Activated T-cell treated with anti-CD3 and anti-CD28 coated beads, Interleukin-2, amount 50 U/mL, for 4 hours (primary cell): ENCODE measurements around the gene GP5. TPM values are rescaled to one million over a fixed set of nuclear protein-coding genes. Genes with fewer than 3 reads are reported as not detected.

ENCODE experiments used
- ATAC-seq, 2 donors: fragments of 200-7000 bp; cut with Tn5 transposase; one replicate each; pipeline ENCODE4 v1.10.0; 2021
- DNase-seq: peaks from one replicate; pipeline ENCODE4 v3.0.0-alpha.2; 2020
- H3K27me3 Mint-ChIP-seq: one replicate; pipeline ENCODE4 v1.8.0; 2021; ENCODE audit warnings: low read depth, mixed read lengths
- H3K36me3 Mint-ChIP-seq: one replicate; pipeline ENCODE4 v1.8.0; 2022; ENCODE audit warnings: mixed read lengths; ENCODE audit not compliant: insufficient read depth
- H3K4me1 Mint-ChIP-seq: one replicate; pipeline ENCODE4 v1.8.0; 2021; ENCODE audit warnings: low read depth, mixed read lengths
- H3K4me3 Mint-ChIP-seq: one replicate; pipeline ENCODE4 v1.8.0; 2021; ENCODE audit warnings: mild to moderate bottlenecking, moderate library complexity, mixed read lengths
- H3K9me3 Mint-ChIP-seq: one replicate; pipeline ENCODE4 v1.8.0; 2021; ENCODE audit warnings: mixed read lengths
- total RNA-seq, 3 donors: library from RNA; stranded (reverse); gene quantifications; one replicate each; pipeline ENCODE4 v1.2.1, GENCODE V29; 2021

Gene GP5
- total RNA-seq, 3 donors from 2014 or later = 0.08 to 0.23 (median 0.18) TPM

GRCh38 chr3:194376241-194376560, 22.9 kb downstream of the GP5 start:
- H3K4me3 Mint-ChIP-seq = no peak overlapping the region
- H3K36me3 Mint-ChIP-seq = no peaks in the 10 kb centered on the region
- H3K9me3 Mint-ChIP-seq = no peaks in the 10 kb centered on the region
- DNase-seq = no peak
- ATAC-seq = no peak
- H3K27me3 Mint-ChIP-seq = peaks cover 29% of the 10 kb centered on the region
- H3K4me1 Mint-ChIP-seq = no peaks in the 10 kb centered on the region

GRCh38 chr3:194375473-194376240, 23.4 kb downstream of the GP5 start:
- H3K27me3 Mint-ChIP-seq = peaks cover 32% of the 10 kb centered on the region

GRCh38 chr3:194374935-194375334, 24.1 kb downstream of the GP5 start:
- ATAC-seq = no peak
- Mint-ChIP-seq H3K27me3 (peaks cover 35% of the 10 kb centered on the region), H3K4me3 (no peak overlapping the region), H3K9me3 (no peaks in the 10 kb centered on the region), H3K36me3 (no peaks in the 10 kb centered on the region), H3K4me1 (no peaks in the 10 kb centered on the region)
- DNase-seq = no peak

More at GRCh38 chr3:194375473-194376240, 23.4 kb downstream of the GP5 start:
- Mint-ChIP-seq H3K4me1 (no peaks in the 10 kb centered on the region), H3K4me3 (no peak overlapping the region), H3K36me3 (no peaks in the 10 kb centered on the region), H3K9me3 (no peaks in the 10 kb centered on the region)
- DNase-seq = no peak
- no peak for ATAC-seq

- Mint-ChIP-seq H3K4me1 (no peaks in the 10 kb centered on the region), H3K9me3 (no peaks in the 10 kb centered on the region), H3K4me3 (no peak overlapping the region), H3K27me3 (peaks cover 38% of the 10 kb centered on the region), H3K36me3 (no peaks in the 10 kb centered on the region)
- DNase-seq (no peak), ATAC-seq (no peak)
Observed at GRCh38 chr3:194373899-194374298, 25.2 kb downstream of the GP5 start.

- peaks cover 37% of the 10 kb centered on the region for H3K27me3 Mint-ChIP-seq
Observed at GRCh38 chr3:194373028-194373427, 26.0 kb downstream of the GP5 start.

GRCh38 chr3:194370753-194371152, 28.3 kb downstream of the GP5 start:
- Mint-ChIP-seq H3K36me3 (no peaks in the 10 kb centered on the region), H3K4me1 (no peaks in the 10 kb centered on the region), H3K27me3 (peaks cover 44% of the 10 kb centered on the region), H3K4me3 (no peak overlapping the region), H3K9me3 (no peaks in the 10 kb centered on the region)
- ATAC-seq (no peak), DNase-seq (no peak)

More at GRCh38 chr3:194373028-194373427, 26.0 kb downstream of the GP5 start:
- H3K4me3 Mint-ChIP-seq = no peak overlapping the region
- H3K9me3 Mint-ChIP-seq = no peaks in the 10 kb centered on the region
- H3K4me1 Mint-ChIP-seq = no peaks in the 10 kb centered on the region
- no peaks in the 10 kb centered on the region for H3K36me3 Mint-ChIP-seq
- DNase-seq (no peak), ATAC-seq (no peak)

- Mint-ChIP-seq H3K36me3 (no peaks in the 10 kb centered on the region), H3K4me3 (no peak within 1 kb of the TSS), H3K27me3 (peaks cover 40% of the 10 kb centered on the region), H3K4me1 (no peaks in the 10 kb centered on the region), H3K9me3 (no peaks in the 10 kb centered on the region)
- ATAC-seq (peak in 1 of 2 donors; percentile 18), DNase-seq (no peak)
Observed at GRCh38 chr3:194369522-194370279, 29.4 kb downstream of the GP5 start, which contains the start of gene LRRC15. Gene LRRC15 (minus strand): TSS chr3:194369743. CDS start chr3:194361043, 8,700 bp downstream.

- Mint-ChIP-seq H3K27me3 (peaks cover 37% of the 10 kb centered on the region), H3K36me3 (no peaks in the 10 kb centered on the region), H3K9me3 (no peaks in the 10 kb centered on the region), H3K4me1 (no peaks in the 10 kb centered on the region), H3K4me3 (no peak overlapping the region)
- ATAC-seq (no peak), DNase-seq (no peak)
Observed at GRCh38 chr3:194368918-194369317, 30.1 kb downstream of the GP5 start.

GRCh38 chr3:194367992-194368841, 30.8 kb downstream of the GP5 start:
- no peaks in the 10 kb centered on the region for H3K4me1 Mint-ChIP-seq
- DNase-seq (no peak), ATAC-seq (peak in 1 of 2 donors; percentile 14)

GRCh38 chr3:194365978-194366490, 33.0 kb downstream of the GP5 start:
- no peaks in the 10 kb centered on the region for H3K36me3 Mint-ChIP-seq
- H3K4me1 Mint-ChIP-seq = no peaks in the 10 kb centered on the region
- no peak overlapping the region for H3K4me3 Mint-ChIP-seq
- H3K9me3 Mint-ChIP-seq = no peaks in the 10 kb centered on the region
- ATAC-seq (no peak), DNase-seq (no peak)
- peaks cover 32% of the 10 kb centered on the region for H3K27me3 Mint-ChIP-seq

More at GRCh38 chr3:194367992-194368841, 30.8 kb downstream of the GP5 start:
- H3K9me3 Mint-ChIP-seq = no peaks in the 10 kb centered on the region
- H3K4me3 Mint-ChIP-seq = no peak overlapping the region
- no peaks in the 10 kb centered on the region for H3K36me3 Mint-ChIP-seq
- H3K27me3 Mint-ChIP-seq = peaks cover 37% of the 10 kb centered on the region

- DNase-seq = no peak
- H3K27me3 Mint-ChIP-seq = peaks cover 29% of the 10 kb centered on the region
- ATAC-seq = no peak
- no peak overlapping the region for H3K4me3 Mint-ChIP-seq
- H3K9me3 Mint-ChIP-seq = no peaks in the 10 kb centered on the region
- H3K4me1 Mint-ChIP-seq = no peaks in the 10 kb centered on the region
- no peaks in the 10 kb centered on the region for H3K36me3 Mint-ChIP-seq
Observed at GRCh38 chr3:194365526-194365925, 33.5 kb downstream of the GP5 start.

GRCh38 chr3:194364652-194365434, 34.2 kb downstream of the GP5 start:
- no peak overlapping the region for H3K4me3 Mint-ChIP-seq
- H3K36me3 Mint-ChIP-seq = no peaks in the 10 kb centered on the region
- H3K9me3 Mint-ChIP-seq = no peaks in the 10 kb centered on the region
- H3K4me1 Mint-ChIP-seq = no peaks in the 10 kb centered on the region
- DNase-seq = no peak
- ATAC-seq = no peak
- peaks cover 27% of the 10 kb centered on the region for H3K27me3 Mint-ChIP-seq

GRCh38 chr3:194364314-194364651, 34.8 kb downstream of the GP5 start:
- ATAC-seq = no peak
- H3K4me1 Mint-ChIP-seq = no peaks in the 10 kb centered on the region
- H3K27me3 Mint-ChIP-seq = peaks cover 29% of the 10 kb centered on the region
- DNase-seq = no peak
- no peak overlapping the region for H3K4me3 Mint-ChIP-seq
- H3K9me3 Mint-ChIP-seq = no peaks in the 10 kb centered on the region
- H3K36me3 Mint-ChIP-seq = no peaks in the 10 kb centered on the region
